Colonic mucosa (tissue), 4 donors: ENCODE results near the gene TUBA1B. TPM values are rescaled to one million over a fixed set of nuclear protein-coding genes. Genes with fewer than 3 reads are reported as not detected.

Experiments
- DNase-seq: peaks from one replicate; pipeline ENCODE4 v3.0.0-alpha.2; 2020
- H3K27ac ChIP-seq: fragments of 200-600 bp; one replicate; pipeline ENCODE4 v1.8.0; 2021
- H3K27me3 ChIP-seq: fragments of 200-600 bp; one replicate; pipeline ENCODE4 v1.8.0; 2021
- H3K36me3 ChIP-seq: fragments of 200-600 bp; one replicate; pipeline ENCODE4 v1.8.0; 2021
- H3K4me1 ChIP-seq: fragments of 200-600 bp; one replicate; pipeline ENCODE4 v1.8.0; 2021; ENCODE audit warnings: mild to moderate bottlenecking
- H3K4me3 ChIP-seq: fragments of 200-600 bp; one replicate; pipeline ENCODE4 v1.8.0; 2021
- H3K9ac ChIP-seq, 2 donors: one replicate each; pipeline ENCODE4 v1.7.0; 2013; ENCODE audit warnings: control low read depth in 2 of 2, low read depth in 2 of 2, low read length in 2 of 2
- H3K9me3 ChIP-seq: fragments of 200-600 bp; one replicate; pipeline ENCODE4 v1.8.0; 2021
- intact Hi-C: fragments of 100-400 bp; cut with DNase I; formaldehyde crosslinking; loops from one replicate; pipeline ENCODE4 v1.14.1; 2022
- total RNA-seq, 2 donors: library from RNA; stranded (reverse); fragmentation: NEBNext Ultra II Directional in 1 of 2; extraction: Animal tissue kit (Norgen Biotek cat#: 25700) in 1 of 2; gene quantifications; one replicate each; pipeline ENCODE4 v1.2.1, GENCODE V29; 2021
- TF ChIP-seq, protein P1 (sequence below): fragments of 200-600 bp; IDR thresholded peaks from one replicate; pipeline ENCODE4 v1.8.0; 2022; ENCODE audit warnings: antibody characterized with exemption, mild to moderate bottlenecking
- donor health status: healthy.
- donor health status: DM: no; HTN: no; CAD: no.
- donor health status: DM: no; HTN: no; CAD: no.

The TUBA1B gene
- total RNA-seq, 2 donors from 2014 or later: 445 to 1,717 TPM

DNA sequence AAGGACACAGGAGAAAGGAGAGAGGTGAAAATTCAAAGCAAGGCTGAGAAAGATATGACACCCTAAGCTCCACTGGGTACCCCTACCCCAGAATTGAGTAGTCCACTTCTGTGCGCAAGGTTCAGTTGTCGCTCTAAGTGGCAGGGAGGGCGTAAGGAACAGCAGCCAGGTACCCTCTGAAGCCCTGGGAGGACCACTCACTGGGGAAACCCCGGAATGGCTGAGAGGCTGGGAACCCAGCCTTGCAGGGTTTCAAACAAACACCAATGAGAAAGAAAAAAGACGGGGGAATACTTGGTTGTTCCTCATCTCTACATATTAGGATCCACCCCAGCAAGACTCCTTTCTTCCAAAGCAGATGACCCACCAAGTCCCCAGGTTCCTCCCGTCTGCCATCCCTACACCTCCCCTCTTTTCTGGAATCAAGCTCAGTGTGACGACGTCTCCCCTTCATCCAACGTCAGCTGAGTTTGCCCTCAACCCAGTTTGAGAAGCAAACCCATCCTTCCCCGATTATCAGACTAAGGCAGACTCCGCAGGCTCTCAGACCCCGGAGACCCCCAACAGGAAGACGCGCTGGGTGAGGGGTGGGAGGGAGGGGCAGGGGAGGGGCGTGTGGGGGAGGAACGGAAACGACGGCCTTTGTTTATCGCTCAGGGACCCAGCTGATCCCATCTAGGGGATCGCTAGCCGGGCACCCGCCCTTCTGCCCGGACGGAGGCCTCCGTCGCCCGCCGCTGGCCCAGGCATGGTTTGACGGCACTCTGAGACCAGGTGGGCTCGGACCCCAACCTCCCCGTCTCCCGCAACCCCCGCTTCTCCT is 21.3 kb downstream of the TUBA1B start:
- intact Hi-C loops: no loop called here

GRCh38 chr12:49108958-49109404 is 22.2 kb downstream of the TUBA1B start:
- Histone ChIP-seq H3K4me3 (peak overlapping the region; percentile 98), H3K4me1 (peaks cover 10% of the 10 kb centered on the region), H3K27ac (peak overlapping the region; percentile 98), H3K36me3 (peaks cover 3% of the 10 kb centered on the region), H3K9me3 (no peaks in the 10 kb centered on the region), H3K9ac (peak overlapping the region; percentile 19 to 96), H3K27me3 (no peaks in the 10 kb centered on the region)
- TF ChIP-seq, protein P1, sequence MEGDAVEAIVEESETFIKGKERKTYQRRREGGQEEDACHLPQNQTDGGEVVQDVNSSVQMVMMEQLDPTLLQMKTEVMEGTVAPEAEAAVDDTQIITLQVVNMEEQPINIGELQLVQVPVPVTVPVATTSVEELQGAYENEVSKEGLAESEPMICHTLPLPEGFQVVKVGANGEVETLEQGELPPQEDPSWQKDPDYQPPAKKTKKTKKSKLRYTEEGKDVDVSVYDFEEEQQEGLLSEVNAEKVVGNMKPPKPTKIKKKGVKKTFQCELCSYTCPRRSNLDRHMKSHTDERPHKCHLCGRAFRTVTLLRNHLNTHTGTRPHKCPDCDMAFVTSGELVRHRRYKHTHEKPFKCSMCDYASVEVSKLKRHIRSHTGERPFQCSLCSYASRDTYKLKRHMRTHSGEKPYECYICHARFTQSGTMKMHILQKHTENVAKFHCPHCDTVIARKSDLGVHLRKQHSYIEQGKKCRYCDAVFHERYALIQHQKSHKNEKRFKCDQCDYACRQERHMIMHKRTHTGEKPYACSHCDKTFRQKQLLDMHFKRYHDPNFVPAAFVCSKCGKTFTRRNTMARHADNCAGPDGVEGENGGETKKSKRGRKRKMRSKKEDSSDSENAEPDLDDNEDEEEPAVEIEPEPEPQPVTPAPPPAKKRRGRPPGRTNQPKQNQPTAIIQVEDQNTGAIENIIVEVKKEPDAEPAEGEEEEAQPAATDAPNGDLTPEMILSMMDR: no peak
- intact Hi-C loops: no loop called here
- peak; percentile 81 for DNase-seq

More for the DNA sequence above, 21.3 kb downstream of the TUBA1B start:
- H3K9me3 ChIP-seq: no peaks in the 10 kb centered on the region
- H3K4me3 ChIP-seq: peak overlapping the region; percentile 98
- peak; percentile 47 for DNase-seq
- H3K27ac ChIP-seq: peak overlapping the region; percentile 98
- TF ChIP-seq, protein P1: no peak
- no peaks in the 10 kb centered on the region for H3K36me3 ChIP-seq
- peaks cover 10% of the 10 kb centered on the region for H3K4me1 ChIP-seq
- peak overlapping the region; percentile 96 to 98 for H3K9ac ChIP-seq
- no peaks in the 10 kb centered on the region for H3K27me3 ChIP-seq

- Histone ChIP-seq H3K9ac (no peak overlapping the region), H3K4me1 (peaks cover 10% of the 10 kb centered on the region)
- TF ChIP-seq, protein P1: no peak
Observed at GRCh38 chr12:49105504-49106084, 25.6 kb downstream of the TUBA1B start.

DNA sequence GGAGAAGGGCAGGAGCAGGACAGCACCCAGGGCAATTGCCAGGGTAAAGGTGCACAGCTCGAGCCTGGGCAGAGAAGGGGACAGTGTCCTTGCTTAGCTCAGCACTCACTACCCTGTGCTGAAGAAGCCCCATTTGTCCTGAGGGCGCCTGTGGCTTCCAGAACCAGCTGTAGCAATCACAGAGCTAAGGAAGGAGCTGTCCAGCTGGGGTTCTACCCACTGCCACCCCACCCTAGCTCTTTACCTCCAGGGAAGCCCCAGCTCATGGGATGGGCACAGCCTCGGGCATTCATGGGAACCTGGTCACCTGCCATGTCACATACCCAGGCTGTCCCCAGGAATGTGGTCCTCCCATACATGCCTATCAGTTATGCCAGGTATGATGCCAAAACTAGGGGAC is 26.4 kb downstream of the TUBA1B start:
- Histone ChIP-seq H3K4me1 (peaks cover 10% of the 10 kb centered on the region), H3K9me3 (no peaks in the 10 kb centered on the region), H3K27ac (no peak overlapping the region), H3K36me3 (peaks cover 17% of the 10 kb centered on the region), H3K9ac (no peak overlapping the region), H3K27me3 (no peaks in the 10 kb centered on the region), H3K4me3 (no peak overlapping the region)
- no peak for DNase-seq
- intact Hi-C loops: no loop called here
- TF ChIP-seq, protein P1: no peak

More at GRCh38 chr12:49105504-49106084, 25.6 kb downstream of the TUBA1B start:
- Histone ChIP-seq H3K27ac (no peak overlapping the region), H3K36me3 (peaks cover 17% of the 10 kb centered on the region), H3K9me3 (no peaks in the 10 kb centered on the region), H3K4me3 (no peak overlapping the region), H3K27me3 (no peaks in the 10 kb centered on the region)
- DNase-seq: no peak
- intact Hi-C loops: no loop called here

DNA sequence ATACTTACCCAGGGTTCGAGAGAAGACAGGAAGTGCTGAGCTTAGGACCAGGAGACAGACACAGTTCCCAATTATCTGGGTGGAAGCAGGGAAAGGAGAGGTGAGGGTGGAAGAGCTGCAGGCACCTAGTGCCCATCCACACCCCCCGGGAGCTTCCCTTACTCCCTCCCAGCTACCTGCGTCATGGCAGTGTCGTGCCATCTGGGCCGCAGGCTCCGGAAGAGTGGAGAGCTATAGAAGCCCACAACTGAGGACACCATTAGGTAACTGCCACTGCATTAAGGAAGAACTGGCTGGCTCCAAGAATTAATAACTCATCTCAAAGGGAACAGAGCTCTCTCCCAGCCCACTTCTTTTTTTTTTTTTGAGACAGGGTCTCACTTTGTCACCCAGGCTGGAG is 30.8 kb downstream of the TUBA1B start:
- DNase-seq: no peak
- no peak overlapping the region for H3K27ac ChIP-seq
- TF ChIP-seq, protein P1: no peak
- no peak overlapping the region for H3K4me3 ChIP-seq
- intact Hi-C loops: no loop called here
- H3K9ac ChIP-seq: no peak overlapping the region
- peaks cover 21% of the 10 kb centered on the region for H3K36me3 ChIP-seq
- no peaks in the 10 kb centered on the region for H3K4me1 ChIP-seq
- no peaks in the 10 kb centered on the region for H3K9me3 ChIP-seq
- H3K27me3 ChIP-seq: no peaks in the 10 kb centered on the region
